Measurements from ENCODE around the gene NCOA4. TPM values are rescaled to one million over a fixed set of nuclear protein-coding genes. Genes with fewer than 3 reads are reported as not detected.
"Not testable (repeated sequence)": the region's sequence is repeated elsewhere in the genome, so short reads cannot be mapped to it uniquely, and the experiment has no call there.

Gene NCOA4
- total RNA-seq, 1 experiment from 2014 or later, result 50.6 TPM

DNA sequence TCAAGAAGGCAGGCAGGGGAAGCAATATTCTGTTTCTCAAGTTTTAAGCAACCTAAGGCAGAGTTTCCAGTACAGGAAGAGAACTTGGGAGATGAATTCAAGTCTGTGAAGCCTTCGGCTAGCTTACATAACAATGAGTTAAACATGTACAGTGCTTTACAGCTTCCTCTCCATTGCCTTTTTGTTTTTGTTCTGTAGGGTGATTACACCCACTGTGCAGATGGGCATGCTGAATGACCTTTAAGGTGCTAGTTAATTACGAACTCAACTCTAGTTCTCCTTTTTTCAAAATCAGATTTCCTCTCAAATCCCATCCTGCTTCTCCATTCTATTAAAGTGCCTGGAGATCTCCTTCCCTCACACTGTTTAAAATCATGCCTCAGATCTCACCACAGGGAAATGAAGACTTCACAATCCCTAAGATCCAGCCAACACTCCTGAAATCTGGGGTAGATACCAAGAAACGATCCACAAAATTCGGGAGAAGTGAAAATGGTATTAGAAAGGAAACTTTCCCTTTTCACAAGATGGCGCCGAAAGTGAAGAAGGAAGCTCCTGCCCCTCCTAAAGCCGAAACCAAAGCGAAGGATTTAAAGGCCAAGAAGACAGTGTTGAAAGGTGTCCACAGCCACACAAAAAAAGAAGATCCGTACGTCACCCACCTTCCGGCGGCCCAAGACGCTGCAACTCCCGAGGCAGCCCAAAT lies 32.5 kb upstream of the NCOA4 start:
- Histone ChIP-seq H3K27me3 (replicated peaks; ENCODE audit: insufficient read depth, low read depth, low read length, poor library complexity) (peaks cover 7% of the 10 kb centered on the region), H3K9me3 (ENCODE audit: low read depth, low read length, poor library complexity, severe bottlenecking) (no peaks in the 10 kb centered on the region), H3K27ac (ENCODE audit: low read depth, low read length, poor library complexity, severe bottlenecking) (no peak overlapping the region), H3K4me3 (ENCODE audit: low read depth, low read length, poor library complexity, severe bottlenecking) (no peak overlapping the region), H3K4me1 (ENCODE audit: insufficient read depth, low read length, poor library complexity, severe bottlenecking) (no peaks in the 10 kb centered on the region), H3K36me3 (ENCODE audit: insufficient read depth, low read length, poor library complexity, severe bottlenecking) (no peaks in the 10 kb centered on the region)
- TF ChIP-seq EZH2 (IDR thresholded peaks at IDR 0.05; ENCODE audit: borderline replicate concordance, low read depth, low read length, poor library complexity, severe bottlenecking), result no peak
- TF ChIP-seq, protein P1, sequence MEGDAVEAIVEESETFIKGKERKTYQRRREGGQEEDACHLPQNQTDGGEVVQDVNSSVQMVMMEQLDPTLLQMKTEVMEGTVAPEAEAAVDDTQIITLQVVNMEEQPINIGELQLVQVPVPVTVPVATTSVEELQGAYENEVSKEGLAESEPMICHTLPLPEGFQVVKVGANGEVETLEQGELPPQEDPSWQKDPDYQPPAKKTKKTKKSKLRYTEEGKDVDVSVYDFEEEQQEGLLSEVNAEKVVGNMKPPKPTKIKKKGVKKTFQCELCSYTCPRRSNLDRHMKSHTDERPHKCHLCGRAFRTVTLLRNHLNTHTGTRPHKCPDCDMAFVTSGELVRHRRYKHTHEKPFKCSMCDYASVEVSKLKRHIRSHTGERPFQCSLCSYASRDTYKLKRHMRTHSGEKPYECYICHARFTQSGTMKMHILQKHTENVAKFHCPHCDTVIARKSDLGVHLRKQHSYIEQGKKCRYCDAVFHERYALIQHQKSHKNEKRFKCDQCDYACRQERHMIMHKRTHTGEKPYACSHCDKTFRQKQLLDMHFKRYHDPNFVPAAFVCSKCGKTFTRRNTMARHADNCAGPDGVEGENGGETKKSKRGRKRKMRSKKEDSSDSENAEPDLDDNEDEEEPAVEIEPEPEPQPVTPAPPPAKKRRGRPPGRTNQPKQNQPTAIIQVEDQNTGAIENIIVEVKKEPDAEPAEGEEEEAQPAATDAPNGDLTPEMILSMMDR (conservative IDR thresholded peaks at IDR 0.05; ENCODE audit: low read depth, low read length), result no peak
- POLR2A ChIA-PET (ENCODE audit: low non-redundant PET), result no interaction called here
- DNase-seq (ENCODE audit: low spot score), result no peak
- CTCF ChIA-PET, result no interaction called here
- intact Hi-C loops (cut with micrococcal nuclease; ENCODE audit: unreplicated experiment), result no loop called here
- no TSS peak for BruUV-seq (replicated peaks)

DNA sequence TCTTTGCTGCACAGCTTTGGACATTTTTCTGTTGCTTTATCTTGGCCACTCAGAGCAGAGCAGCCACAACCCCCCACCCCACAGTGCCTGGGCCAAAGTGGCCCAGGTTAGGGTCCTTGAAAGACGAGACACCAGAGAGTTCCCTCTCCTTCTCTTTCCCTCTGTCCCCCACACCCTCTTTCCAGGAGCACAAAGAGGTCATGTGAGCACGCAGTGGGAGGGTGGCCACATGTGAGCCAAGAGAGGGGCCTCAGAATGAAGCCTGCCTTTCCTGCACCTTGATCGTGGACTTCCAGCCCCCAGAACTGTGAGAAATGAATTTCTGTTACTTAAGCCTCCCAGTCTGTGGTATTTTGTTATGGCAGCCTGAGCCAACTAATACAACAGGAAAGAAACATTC lies 30.3 kb upstream of the NCOA4 start:
- POLR2A ChIA-PET (ENCODE audit: low non-redundant PET), result no interaction called here
- H3K27ac ChIP-seq (ENCODE audit: low read depth, low read length, poor library complexity, severe bottlenecking), result no peak overlapping the region
- no peaks in the 10 kb centered on the region for H3K36me3 ChIP-seq (ENCODE audit: insufficient read depth, low read length, poor library complexity, severe bottlenecking)
- no peak for DNase-seq (ENCODE audit: low spot score)
- H3K9me3 ChIP-seq (ENCODE audit: low read depth, low read length, poor library complexity, severe bottlenecking), result no peaks in the 10 kb centered on the region
- CTCF ChIA-PET, result no interaction called here
- intact Hi-C loops (cut with micrococcal nuclease; ENCODE audit: unreplicated experiment), result no loop called here
- H3K4me1 ChIP-seq (ENCODE audit: insufficient read depth, low read length, poor library complexity, severe bottlenecking), result no peaks in the 10 kb centered on the region
- H3K27me3 ChIP-seq (replicated peaks; ENCODE audit: insufficient read depth, low read depth, low read length, poor library complexity), result peaks cover 7% of the 10 kb centered on the region
- no TSS peak for BruUV-seq (replicated peaks)
- TF ChIP-seq EZH2 (IDR thresholded peaks at IDR 0.05; ENCODE audit: borderline replicate concordance, low read depth, low read length, poor library complexity, severe bottlenecking), result no peak
- TF ChIP-seq, protein P1 (conservative IDR thresholded peaks at IDR 0.05; ENCODE audit: low read depth, low read length), result no peak
- H3K4me3 ChIP-seq (ENCODE audit: low read depth, low read length, poor library complexity, severe bottlenecking), result no peak overlapping the region

DNA sequence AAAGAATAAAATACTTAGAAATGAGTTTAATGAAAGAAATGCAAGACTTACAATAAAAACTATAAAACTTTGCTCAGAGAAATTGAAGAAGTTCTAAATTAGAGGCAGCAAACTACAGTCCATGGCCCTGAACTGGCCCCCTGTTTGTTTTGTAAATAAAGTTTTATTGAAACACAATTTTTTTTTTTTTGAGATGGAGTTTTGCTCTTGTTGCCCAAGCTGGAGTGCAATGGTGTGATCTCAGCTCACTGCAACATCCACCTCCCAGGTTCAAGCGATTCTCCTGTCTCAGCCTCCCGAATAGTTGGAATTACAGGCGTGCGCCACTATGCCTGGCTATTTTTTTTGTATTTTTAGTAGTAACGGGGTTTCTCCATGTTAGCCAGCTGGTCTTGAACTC lies 27.5 kb upstream of the NCOA4 start:
- H3K4me1 ChIP-seq (ENCODE audit: insufficient read depth, low read length, poor library complexity, severe bottlenecking); CTCF ChIA-PET; H3K4me3 ChIP-seq (ENCODE audit: low read depth, low read length, poor library complexity, severe bottlenecking); H3K27ac ChIP-seq (ENCODE audit: low read depth, low read length, poor library complexity, severe bottlenecking); H3K27me3 ChIP-seq (replicated peaks; ENCODE audit: insufficient read depth, low read depth, low read length, poor library complexity); H3K36me3 ChIP-seq (ENCODE audit: insufficient read depth, low read length, poor library complexity, severe bottlenecking); DNase-seq (ENCODE audit: low spot score); intact Hi-C loops (cut with micrococcal nuclease; ENCODE audit: unreplicated experiment); H3K9me3 ChIP-seq (ENCODE audit: low read depth, low read length, poor library complexity, severe bottlenecking); POLR2A ChIA-PET (ENCODE audit: low non-redundant PET); BruUV-seq (replicated peaks): not testable (repeated sequence)

- ChIA-PET POLR2A (ENCODE audit: low non-redundant PET) (no interaction called here), CTCF (no interaction called here)
- intact Hi-C loops (cut with micrococcal nuclease; ENCODE audit: unreplicated experiment), result no loop called here
- Histone ChIP-seq H3K27me3 (replicated peaks; ENCODE audit: insufficient read depth, low read depth, low read length, poor library complexity) (peaks cover 11% of the 10 kb centered on the region), H3K4me3 (ENCODE audit: low read depth, low read length, poor library complexity, severe bottlenecking) (no peak overlapping the region), H3K9me3 (ENCODE audit: low read depth, low read length, poor library complexity, severe bottlenecking) (no peaks in the 10 kb centered on the region), H3K4me1 (ENCODE audit: insufficient read depth, low read length, poor library complexity, severe bottlenecking) (no peaks in the 10 kb centered on the region), H3K36me3 (ENCODE audit: insufficient read depth, low read length, poor library complexity, severe bottlenecking) (no peaks in the 10 kb centered on the region), H3K27ac (ENCODE audit: low read depth, low read length, poor library complexity, severe bottlenecking) (no peak overlapping the region)
- DNase-seq (ENCODE audit: low spot score), result no peak
- TF ChIP-seq, protein P1 (conservative IDR thresholded peaks at IDR 0.05; ENCODE audit: low read depth, low read length), result no peak
- no peak for TF ChIP-seq EZH2 (IDR thresholded peaks at IDR 0.05; ENCODE audit: borderline replicate concordance, low read depth, low read length, poor library complexity, severe bottlenecking)
- no TSS peak for BruUV-seq (replicated peaks)
Measured at GRCh38 chr10:46057038-46057437, 26.6 kb upstream of the NCOA4 start.
